ENCODE data around the gene FAM131A.

Gene FAM131A

GRCh38 chr3:184338511-184338945, 1.1 kb downstream of the FAM131A start (continued):
- no peak for TF ChIP-seq ZNF692 (tag by site-specific recombination; IDR thresholded peaks at IDR 0.05)
- no peak for TF ChIP-seq ZNF157 (tag by site-specific recombination; IDR thresholded peaks at IDR 0.05)
- TF ChIP-seq ZNF747 (tag by site-specific recombination; IDR thresholded peaks at IDR 0.05): no peak
- no peak for TF ChIP-seq ZNF670 (tag by site-specific recombination; IDR thresholded peaks at IDR 0.05; ENCODE audit: low read depth)
- TF ChIP-seq ZNF2 (tag by site-specific recombination; IDR thresholded peaks at IDR 0.05): no peak
- TF ChIP-seq, protein P1, sequence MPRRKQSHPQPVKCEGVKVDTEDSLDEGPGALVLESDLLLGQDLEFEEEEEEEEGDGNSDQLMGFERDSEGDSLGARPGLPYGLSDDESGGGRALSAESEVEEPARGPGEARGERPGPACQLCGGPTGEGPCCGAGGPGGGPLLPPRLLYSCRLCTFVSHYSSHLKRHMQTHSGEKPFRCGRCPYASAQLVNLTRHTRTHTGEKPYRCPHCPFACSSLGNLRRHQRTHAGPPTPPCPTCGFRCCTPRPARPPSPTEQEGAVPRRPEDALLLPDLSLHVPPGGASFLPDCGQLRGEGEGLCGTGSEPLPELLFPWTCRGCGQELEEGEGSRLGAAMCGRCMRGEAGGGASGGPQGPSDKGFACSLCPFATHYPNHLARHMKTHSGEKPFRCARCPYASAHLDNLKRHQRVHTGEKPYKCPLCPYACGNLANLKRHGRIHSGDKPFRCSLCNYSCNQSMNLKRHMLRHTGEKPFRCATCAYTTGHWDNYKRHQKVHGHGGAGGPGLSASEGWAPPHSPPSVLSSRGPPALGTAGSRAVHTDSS (tag by site-specific recombination; IDR thresholded peaks at IDR 0.05): no peak
- no peak for TF ChIP-seq ZNF514 (tag by site-specific recombination; IDR thresholded peaks at IDR 0.05)
- no peak for TF ChIP-seq ZNF175 (tag by site-specific recombination; IDR thresholded peaks at IDR 0.05)
- TF ChIP-seq ZNF549 (tag by site-specific recombination; IDR thresholded peaks at IDR 0.05): no peak
- no peak for TF ChIP-seq ZNF654 (tag by site-specific recombination; IDR thresholded peaks at IDR 0.05; ENCODE audit: low read depth)
- TF ChIP-seq SP7 (tag by site-specific recombination; IDR thresholded peaks at IDR 0.05): no peak
- no peak for TF ChIP-seq ZNF148 (tag by site-specific recombination; IDR thresholded peaks at IDR 0.05; ENCODE audit: borderline replicate concordance)
- TF ChIP-seq ZBTB20 (tag by site-specific recombination; IDR thresholded peaks at IDR 0.05): no peak
- peak; percentile 21; the same call in 1 of the 2 replicates for TF ChIP-seq ZIC2 (tag by site-specific recombination; IDR thresholded peaks at IDR 0.05)
- TF ChIP-seq ZNF626 (tag by site-specific recombination; IDR thresholded peaks at IDR 0.05): no peak
- TF ChIP-seq TRIM28 (IDR thresholded peaks at IDR 0.05; ENCODE audit: borderline replicate concordance, low read length): no peak
- TF ChIP-seq ZBTB26 (tag by site-specific recombination; optimal IDR thresholded peaks at IDR 0.05): peak; percentile 44
- no peak for TF ChIP-seq ZNF555 (tag by site-specific recombination; conservative IDR thresholded peaks at IDR 0.05)
- TF ChIP-seq SP2 (tag by site-specific recombination; IDR thresholded peaks at IDR 0.05): no peak
- no peak for TF ChIP-seq SCRT1 (tag by site-specific recombination; IDR thresholded peaks at IDR 0.05; ENCODE audit: borderline replicate concordance)
- TF ChIP-seq ZNF138 (tag by site-specific recombination; IDR thresholded peaks at IDR 0.05; ENCODE audit: borderline replicate concordance): no peak
- no peak for TF ChIP-seq ZBTB1 (tag by site-specific recombination; IDR thresholded peaks at IDR 0.05)
- TF ChIP-seq ZNF629 (tag by site-specific recombination; IDR thresholded peaks at IDR 0.05): peak; percentile 72
- no peak for TF ChIP-seq ZNF398 (tag by site-specific recombination; IDR thresholded peaks at IDR 0.05)
- peak; percentile 56; the same call in 1 of the 2 replicates for TF ChIP-seq ZNF660 (tag by site-specific recombination; IDR thresholded peaks at IDR 0.05)
- TF ChIP-seq ZNF48 (tag by site-specific recombination; IDR thresholded peaks at IDR 0.05): no peak
- TF ChIP-seq, protein P2, sequence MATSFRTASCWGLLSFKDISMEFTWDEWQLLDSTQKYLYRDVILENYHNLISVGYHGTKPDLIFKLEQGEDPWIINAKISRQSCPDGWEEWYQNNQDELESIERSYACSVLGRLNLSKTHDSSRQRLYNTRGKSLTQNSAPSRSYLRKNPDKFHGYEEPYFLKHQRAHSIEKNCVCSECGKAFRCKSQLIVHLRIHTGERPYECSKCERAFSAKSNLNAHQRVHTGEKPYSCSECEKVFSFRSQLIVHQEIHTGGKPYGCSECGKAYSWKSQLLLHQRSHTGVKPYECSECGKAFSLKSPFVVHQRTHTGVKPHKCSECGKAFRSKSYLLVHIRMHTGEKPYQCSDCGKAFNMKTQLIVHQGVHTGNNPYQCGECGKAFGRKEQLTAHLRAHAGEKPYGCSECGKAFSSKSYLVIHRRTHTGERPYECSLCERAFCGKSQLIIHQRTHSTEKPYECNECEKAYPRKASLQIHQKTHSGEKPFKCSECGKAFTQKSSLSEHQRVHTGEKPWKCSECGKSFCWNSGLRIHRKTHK (tag by site-specific recombination; IDR thresholded peaks at IDR 0.05): no peak
- TF ChIP-seq ZNF280D (tag by site-specific recombination; IDR thresholded peaks at IDR 0.05): no peak
